ENCODE results near the gene TRIM52.
"Not testable (repeated sequence)": the region's sequence is repeated elsewhere in the genome, so short reads cannot be mapped to it uniquely, and the experiment has no call there.

Gene TRIM52

DNA sequence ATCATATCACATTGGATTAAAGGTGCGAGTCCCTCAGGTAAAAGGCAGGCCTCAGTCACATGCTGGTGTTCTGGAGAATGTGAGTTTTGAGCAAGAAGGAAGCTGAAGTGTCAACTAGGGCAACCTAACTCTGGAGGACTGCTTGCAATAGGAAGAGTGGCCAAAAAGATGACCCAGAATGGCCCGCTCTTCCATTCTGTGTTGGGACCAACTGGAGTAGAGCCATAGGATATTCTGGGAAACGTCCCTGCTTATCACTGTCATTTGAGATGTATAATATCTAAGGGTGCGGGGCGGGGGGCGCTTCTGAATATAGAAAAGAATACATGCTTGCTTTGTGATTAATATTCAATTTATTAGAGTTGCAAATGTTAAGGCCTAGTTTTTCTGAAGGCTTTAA, 48.9 kb downstream of the TRIM52 start:
- no peak for DNase-seq

DNA sequence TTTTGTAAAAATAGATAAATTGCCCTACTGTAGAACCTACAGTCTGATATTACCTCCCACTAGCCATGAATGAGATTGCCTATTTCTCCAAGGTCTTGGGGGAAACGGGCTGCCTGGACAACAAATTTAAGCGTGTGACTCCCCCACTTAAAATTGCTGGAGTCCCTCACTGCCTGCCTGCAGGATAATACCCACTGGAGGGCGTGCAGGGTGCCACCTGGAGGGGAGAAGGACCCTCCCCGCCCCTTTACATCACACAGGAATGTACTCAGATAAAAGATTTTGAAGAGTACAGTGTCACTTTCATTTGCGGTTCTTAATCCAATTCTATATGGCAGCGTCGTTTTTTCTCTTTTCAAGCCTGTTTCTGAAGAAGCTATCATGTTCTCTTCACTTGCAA, 49.7 kb downstream of the TRIM52 start:
- no peak for DNase-seq

DNA sequence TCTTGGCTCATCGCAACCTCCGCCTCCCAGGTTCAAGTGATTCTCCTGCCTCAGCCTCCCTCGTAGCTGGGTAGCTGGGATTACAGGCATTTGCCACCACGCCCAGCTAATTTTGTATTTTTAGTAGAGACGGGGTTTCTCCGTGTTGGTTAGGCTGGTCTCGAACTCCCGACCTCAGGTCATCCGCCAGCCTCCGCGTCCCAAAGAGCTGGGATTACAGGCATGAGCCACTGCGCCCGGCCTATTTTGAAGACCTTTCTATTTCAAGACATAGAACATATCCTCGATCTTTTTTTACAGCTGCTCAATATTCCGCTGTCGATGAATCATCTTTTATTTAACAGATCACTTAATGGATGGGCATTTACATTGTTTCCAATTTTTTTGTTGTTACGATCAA, 50.2 kb downstream of the TRIM52 start:
- not testable (repeated sequence) for DNase-seq

DNA sequence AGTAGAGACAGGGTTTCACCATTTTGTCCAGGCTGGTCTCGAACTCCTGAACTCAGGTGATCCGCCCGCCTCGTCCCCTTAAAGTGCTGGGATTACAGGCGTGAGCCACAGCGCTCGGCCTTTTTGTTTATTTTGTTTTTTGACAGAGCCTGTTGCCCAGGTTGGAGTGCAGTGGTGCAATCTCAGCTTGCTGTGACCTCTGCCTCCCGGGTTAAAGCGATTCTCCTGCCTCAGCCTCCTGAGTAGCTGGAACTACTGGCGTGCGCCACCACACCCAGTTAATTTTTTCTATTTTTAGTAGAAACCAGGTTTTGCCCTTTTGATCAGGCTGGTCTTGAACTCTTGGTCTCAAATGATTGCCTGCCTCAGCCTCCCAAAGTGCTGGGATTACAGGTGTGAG, 50.8 kb downstream of the TRIM52 start:
- not testable (repeated sequence) for DNase-seq

DNA sequence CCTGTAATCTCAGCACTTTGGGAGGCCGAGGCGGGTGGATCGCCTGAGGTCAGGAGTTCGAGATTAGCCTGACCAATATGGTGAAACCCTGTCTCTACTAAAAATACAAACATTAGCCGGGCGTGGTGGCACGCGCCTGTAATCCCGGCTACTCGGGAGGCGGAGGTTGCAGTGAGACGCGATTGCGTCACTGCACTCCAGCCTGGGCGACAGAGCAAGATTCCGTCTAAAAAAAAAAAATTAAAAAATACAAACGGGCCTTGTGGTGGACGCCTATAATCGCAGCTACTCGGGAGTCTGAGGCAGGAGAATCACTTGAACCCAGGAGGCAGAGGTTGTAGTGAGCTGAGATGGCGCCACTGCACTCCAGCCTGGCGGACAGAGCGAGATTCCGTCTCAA, 51.9 kb downstream of the TRIM52 start:
- not testable (repeated sequence) for DNase-seq

DNA sequence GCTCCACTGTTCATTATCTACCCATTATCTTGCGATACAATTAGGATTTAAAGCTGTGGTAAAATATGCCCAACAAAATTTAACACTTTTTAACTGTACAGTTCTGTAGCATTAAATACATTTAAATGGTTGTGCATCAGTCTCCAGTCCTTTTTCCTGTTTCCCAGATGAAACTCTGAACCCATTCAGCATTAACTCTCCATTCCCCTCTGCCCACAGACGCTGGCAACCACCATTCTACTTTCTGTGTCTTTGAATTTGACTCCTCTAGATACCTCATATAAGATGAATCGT, 53.0 kb downstream of the TRIM52 start:
- no peak for DNase-seq

DNA sequence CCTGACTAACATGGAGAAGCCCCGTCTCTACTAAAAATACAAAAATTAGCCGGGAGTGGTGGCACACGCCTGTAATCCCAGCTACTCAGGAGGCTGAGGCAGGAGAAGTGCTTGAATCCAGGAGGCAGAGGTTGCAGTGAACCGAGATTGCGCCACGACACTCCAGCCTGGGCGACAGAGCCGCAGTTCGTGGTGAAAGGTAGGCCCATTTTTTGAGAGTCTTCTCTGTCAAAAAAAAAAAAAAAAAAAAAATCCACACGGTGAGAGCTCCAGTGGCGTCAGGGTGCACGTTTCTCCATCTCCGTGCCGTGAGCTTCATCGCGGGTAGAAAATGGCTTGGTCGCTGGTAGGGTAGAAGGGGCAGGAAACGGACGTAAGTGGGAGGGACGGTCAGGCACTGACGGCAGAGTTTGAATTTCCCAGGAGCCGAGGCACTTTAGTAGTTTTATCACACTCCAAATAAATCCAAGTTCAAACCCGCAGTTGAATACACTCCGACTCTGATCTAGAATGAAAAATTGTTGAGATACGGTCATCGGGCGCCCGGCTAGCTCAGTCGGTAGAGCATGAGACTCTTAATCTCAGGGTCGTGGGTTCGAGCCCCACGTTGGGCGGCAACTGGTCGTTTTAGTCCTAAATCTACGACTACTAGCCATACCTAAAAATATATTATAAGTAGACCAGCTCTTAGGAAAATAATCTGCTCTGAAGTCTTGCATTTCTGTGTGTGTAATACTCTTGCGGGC, 53.6 kb downstream of the TRIM52 start:
- peak; percentile 71 for DNase-seq

DNA sequence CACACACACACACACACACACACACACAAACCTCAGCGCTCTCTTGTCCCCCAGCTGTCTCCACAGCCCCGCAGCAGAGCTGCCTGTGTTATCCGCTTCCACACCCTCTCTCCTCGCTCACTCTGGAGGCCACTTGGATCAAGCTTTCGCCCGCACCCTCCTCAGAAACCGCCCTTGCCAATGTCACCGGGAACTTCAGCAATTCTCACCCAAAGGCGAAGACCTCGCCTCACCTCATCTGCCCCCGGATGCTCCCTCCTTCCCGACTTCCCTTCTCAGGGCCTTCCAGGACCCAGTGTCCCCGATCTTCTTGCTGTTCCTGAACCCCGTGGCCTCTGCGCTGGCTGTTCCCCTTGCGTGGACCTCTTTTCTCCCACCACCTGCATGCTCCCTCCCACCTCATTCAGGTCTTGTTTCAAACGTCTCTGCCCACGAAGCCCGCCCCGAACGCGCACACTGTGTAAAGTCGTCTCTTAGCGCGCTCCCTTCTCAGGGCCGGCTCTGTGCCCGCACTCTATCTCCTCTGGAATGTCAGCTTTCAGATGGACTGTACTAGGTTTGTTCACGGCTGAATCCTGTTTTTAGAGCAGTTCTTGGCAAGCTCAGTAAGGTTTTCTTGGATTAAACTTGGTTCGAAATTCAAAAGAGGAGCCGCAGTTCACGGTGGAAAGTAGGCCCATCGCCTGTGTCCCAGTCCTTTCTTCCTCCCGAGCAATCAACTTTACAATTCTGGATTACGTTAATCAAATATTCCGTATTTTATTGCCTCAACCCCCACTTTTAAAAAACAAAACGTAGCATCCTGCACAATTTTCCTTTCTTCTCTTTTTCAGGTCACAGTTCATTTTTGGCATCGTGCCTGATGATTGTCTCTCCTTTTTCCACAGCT, 54.9 kb downstream of the TRIM52 start:
- peak; percentile 47 for DNase-seq
